ENCODE results near the gene THEMIS2. TPM values are rescaled to one million over a fixed set of nuclear protein-coding genes. Genes with fewer than 3 reads are reported as not detected.

THEMIS2 gene
- total RNA-seq, 4 donors from 2014 or later: 5.6 to 12.0 (median 7.9) TPM

DNA sequence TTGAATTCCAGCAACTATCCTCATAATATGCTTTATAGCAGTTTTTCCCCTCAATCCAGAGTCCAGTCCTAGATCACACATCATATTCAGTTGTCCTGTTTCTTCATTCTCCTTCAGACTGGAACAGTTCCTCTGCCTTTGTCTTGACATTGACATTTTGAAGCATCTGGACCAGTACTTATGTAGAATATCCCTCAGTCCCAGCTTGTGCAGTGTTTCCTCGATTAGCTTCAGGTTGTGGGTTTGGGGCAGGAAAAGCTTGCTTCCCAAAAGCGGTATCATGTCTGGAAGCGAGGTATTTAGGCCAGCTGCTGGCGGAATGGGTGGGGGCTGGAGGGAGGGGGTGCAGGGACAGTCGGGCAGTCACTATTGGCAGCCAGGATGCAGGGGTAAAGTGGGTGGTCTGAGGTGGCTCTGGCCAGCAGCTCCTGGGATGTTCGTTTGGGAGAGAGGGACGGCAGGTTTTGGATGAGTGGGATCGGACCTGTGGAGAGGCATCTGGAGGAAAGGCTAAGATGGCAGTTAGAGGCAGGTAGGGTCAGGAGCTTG, 6.5 kb downstream of the THEMIS2 start:
- no peak for DNase-seq (ENCODE audit: low spot score in 2 of 2)
- H3K27me3 ChIP-seq: no peaks in the 10 kb centered on the region
- no peak for TF ChIP-seq CTCF (IDR thresholded peaks at IDR 0.05)
- TF ChIP-seq EP300 (IDR thresholded peaks at IDR 0.05): no peak
- no peak for TF ChIP-seq POLR2A (IDR thresholded peaks at IDR 0.05)
- TF ChIP-seq POLR2AphosphoS5 (IDR thresholded peaks at IDR 0.05): no peak
- no peaks in the 10 kb centered on the region for H3K9me3 ChIP-seq
- no peaks in the 10 kb centered on the region for H3K4me1 ChIP-seq
- no peak overlapping the region for H3K27ac ChIP-seq
- 63% methylated on average over 8 of the region's 8 CpGs for WGBS
- no peak overlapping the region for H3K4me3 ChIP-seq
- H3K36me3 ChIP-seq: peaks cover 15% of the 10 kb centered on the region

DNA sequence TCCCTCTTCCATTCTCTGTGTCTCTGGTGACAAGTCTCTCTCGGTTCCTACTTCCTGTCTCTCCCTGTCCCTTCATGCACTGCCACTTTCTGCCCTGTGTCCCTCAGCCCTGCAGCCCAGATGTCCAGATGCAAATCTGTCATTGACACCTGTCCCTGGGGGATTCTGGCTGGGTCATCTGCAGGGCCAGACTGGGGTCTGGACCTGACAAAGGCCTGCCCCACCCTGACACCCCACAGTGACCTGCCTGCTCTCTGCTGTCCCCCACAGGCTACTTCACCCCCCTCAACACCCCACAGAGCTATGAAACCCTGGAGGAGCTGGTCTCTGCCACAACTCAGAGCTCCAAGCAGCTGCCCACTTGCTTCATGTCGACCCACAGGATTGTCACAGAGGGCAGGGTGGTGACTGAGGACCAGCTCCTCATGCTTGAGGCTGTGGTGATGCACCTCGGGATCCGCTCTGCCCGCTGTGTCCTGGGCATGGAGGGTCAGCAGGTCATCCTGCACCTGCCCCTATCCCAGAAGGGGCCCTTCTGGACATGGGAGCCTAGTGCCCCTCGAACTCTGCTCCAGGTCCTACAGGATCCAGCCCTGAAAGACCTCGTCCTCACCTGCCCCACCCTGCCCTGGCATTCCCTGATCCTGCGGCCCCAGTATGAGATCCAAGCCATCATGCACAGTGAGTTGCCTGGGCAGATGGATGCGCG, 7.2 kb downstream of the THEMIS2 start:
- peaks cover 21% of the 10 kb centered on the region for H3K36me3 ChIP-seq
- no peak for DNase-seq (ENCODE audit: low spot score in 2 of 2)
- TF ChIP-seq EP300 (IDR thresholded peaks at IDR 0.05) (no peak), CTCF (IDR thresholded peaks at IDR 0.05) (no peak), POLR2AphosphoS5 (IDR thresholded peaks at IDR 0.05) (no peak), POLR2A (IDR thresholded peaks at IDR 0.05) (no peak)
- no peaks in the 10 kb centered on the region for H3K4me1 ChIP-seq
- WGBS: 81% methylated on average over 10 of the region's 10 CpGs
- no peaks in the 10 kb centered on the region for H3K9me3 ChIP-seq
- no peak overlapping the region for H3K4me3 ChIP-seq
- no peaks in the 10 kb centered on the region for H3K27me3 ChIP-seq
- H3K27ac ChIP-seq: no peak overlapping the region

DNA sequence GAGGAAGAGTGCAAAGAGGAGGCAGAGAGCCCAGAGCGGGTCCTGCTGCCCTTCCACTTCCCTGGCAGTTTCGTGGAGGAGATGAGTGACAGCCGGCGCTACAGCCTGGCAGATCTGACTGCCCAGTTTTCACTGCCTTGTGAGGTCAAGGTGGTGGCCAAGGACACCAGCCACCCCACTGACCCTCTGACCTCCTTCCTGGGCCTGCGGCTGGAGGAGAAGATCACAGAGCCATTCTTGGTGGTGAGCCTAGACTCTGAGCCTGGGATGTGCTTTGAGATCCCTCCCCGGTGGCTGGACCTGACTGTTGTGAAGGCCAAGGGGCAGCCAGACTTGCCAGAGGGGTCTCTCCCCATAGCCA, 10.2 kb downstream of the THEMIS2 start:
- Histone ChIP-seq H3K27ac (no peak overlapping the region), H3K9me3 (no peaks in the 10 kb centered on the region), H3K4me3 (no peak overlapping the region), H3K27me3 (no peaks in the 10 kb centered on the region), H3K36me3 (peaks cover 36% of the 10 kb centered on the region), H3K4me1 (peaks cover 4% of the 10 kb centered on the region)
- no peak for DNase-seq (ENCODE audit: low spot score in 2 of 2)
- 93% methylated on average over 5 of the region's 6 CpGs for WGBS
- TF ChIP-seq POLR2A (IDR thresholded peaks at IDR 0.05): no peak
- TF ChIP-seq EP300 (IDR thresholded peaks at IDR 0.05): no peak
- no peak for TF ChIP-seq CTCF (IDR thresholded peaks at IDR 0.05)
- TF ChIP-seq POLR2AphosphoS5 (IDR thresholded peaks at IDR 0.05): no peak

- Histone ChIP-seq H3K9me3 (no peaks in the 10 kb centered on the region), H3K27ac (no peak overlapping the region), H3K27me3 (no peaks in the 10 kb centered on the region), H3K4me3 (no peak overlapping the region), H3K36me3 (peaks cover 36% of the 10 kb centered on the region), H3K4me1 (peaks cover 4% of the 10 kb centered on the region)
- no peak for TF ChIP-seq POLR2AphosphoS5 (IDR thresholded peaks at IDR 0.05)
- no peak for TF ChIP-seq EP300 (IDR thresholded peaks at IDR 0.05)
- TF ChIP-seq CTCF (IDR thresholded peaks at IDR 0.05): no peak
- no peak for TF ChIP-seq POLR2A (IDR thresholded peaks at IDR 0.05)
- WGBS: 93% methylated on average over 13 of the region's 13 CpGs
- DNase-seq (ENCODE audit: low spot score in 2 of 2): no peak
Observed at GRCh38 chr1:27883536-27883935, 11.2 kb downstream of the THEMIS2 start.

DNA sequence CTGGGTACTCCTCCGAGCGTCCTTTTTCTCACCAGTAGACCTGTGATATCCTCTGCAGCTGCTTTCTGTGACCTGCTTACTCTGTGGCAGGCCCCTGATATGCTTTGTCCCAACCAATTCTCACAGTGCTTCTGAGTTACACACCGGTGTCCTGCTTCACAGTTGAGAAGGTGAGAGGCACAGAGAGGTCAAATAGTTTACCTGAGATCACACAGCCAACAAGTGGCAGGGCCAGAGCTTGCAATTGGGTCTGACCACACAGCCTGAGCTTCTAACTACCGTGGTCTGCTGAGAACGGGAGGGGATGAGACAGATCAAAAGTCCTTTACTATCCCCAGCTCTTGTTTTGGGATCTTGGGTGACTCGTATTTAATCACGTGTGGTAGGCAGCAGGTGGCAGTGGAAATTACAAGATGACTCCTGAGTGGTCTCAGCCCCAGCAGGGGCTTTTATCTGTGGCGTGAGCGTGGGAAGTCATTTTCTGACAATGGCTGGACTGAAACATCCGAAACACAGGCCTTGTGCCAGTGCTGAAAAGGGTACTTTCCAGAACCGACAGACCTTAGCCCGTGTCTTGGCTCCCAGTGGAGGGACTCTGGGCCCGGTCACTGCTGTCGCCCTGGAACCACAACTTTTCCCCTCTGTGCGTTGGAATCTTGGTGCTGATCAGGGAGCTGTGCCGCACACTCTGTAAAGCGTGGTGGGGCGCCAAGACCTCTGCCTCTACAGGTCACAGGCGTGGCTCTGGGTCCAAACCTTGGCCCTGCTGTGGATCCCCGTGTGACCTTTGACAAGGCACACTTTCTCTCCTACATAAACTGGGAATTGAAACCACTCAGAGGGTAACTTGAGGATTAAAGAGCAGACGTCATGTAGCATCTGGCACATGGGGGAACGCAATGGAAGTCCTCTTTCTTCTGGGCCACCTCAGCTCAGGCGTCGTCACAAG, 11.9 kb downstream of the THEMIS2 start:
- Histone ChIP-seq H3K4me1 (peaks cover 4% of the 10 kb centered on the region), H3K4me3 (no peak overlapping the region), H3K36me3 (peaks cover 36% of the 10 kb centered on the region), H3K9me3 (no peaks in the 10 kb centered on the region), H3K27ac (peak overlapping the region; percentile 18), H3K27me3 (no peaks in the 10 kb centered on the region)
- 79% methylated on average over 23 of the region's 24 CpGs for WGBS
- DNase-seq (ENCODE audit: low spot score in 2 of 2): no peak
- TF ChIP-seq CTCF (IDR thresholded peaks at IDR 0.05) (no peak), EP300 (IDR thresholded peaks at IDR 0.05) (no peak), POLR2A (IDR thresholded peaks at IDR 0.05) (no peak), POLR2AphosphoS5 (IDR thresholded peaks at IDR 0.05) (no peak)

Measured in suprapubic skin (tissue), 4 donors.